HG03103 (cell line): ENCODE measurements around the gene ATXN3.

ENCODE experiments used
- ATAC-seq: cut with Tn5 transposase; IDR thresholded peaks from one replicate; pipeline ENCODE4 v1.9.1; 2021; ENCODE audit warnings: low read depth; ENCODE audit not compliant: unreplicated experiment

ATXN3 gene

GRCh38 chr14:92012121-92012748 lies 94.1 kb downstream of the ATXN3 start:
- ATAC-seq: no peak

- no peak for ATAC-seq
Measured at GRCh38 chr14:92010644-92011043, 95.7 kb downstream of the ATXN3 start.

GRCh38 chr14:92009604-92010003 lies 96.8 kb downstream of the ATXN3 start:
- ATAC-seq: no peak
